Sigmoid colon (tissue), 7 donors: Measurements from ENCODE around the gene PTTG2. TPM values are rescaled to one million over a fixed set of nuclear protein-coding genes. Genes with fewer than 3 reads are reported as not detected.
A peak's percentile ranks its signal among the peaks of the same experiment; 100 is the strongest.

Experiments
- DNase-seq: peaks from one replicate; pipeline ENCODE4 v3.0.0-alpha.2; 2019
- H3K27ac ChIP-seq, 4 donors: fragments of 200-600 bp; sonication (generic); one replicate each; pipeline ENCODE4 v1.5.1; 2016 to 2019; ENCODE audit warnings: mild to moderate bottlenecking in 1 of 4
- H3K27me3 ChIP-seq, 3 donors: fragments of 200-600 bp; sonication (generic); one replicate each; pipeline ENCODE4 v1.5.1; 2019; ENCODE audit warnings: mild to moderate bottlenecking in 1 of 3
- H3K36me3 ChIP-seq, 4 donors: fragments of 200-600 bp; sonication (generic); one replicate each; pipeline ENCODE4 v1.5.1; 2016 to 2019
- H3K4me1 ChIP-seq, 4 donors: fragments of 200-600 bp; sonication (generic); one replicate each; pipeline ENCODE4 v1.5.1; 2017 to 2019
- H3K4me3 ChIP-seq, 4 donors: fragments of 200-600 bp; sonication (generic); one replicate each; pipeline ENCODE4 v1.5.1; 2017 to 2019; ENCODE audit warnings: mild to moderate bottlenecking in 2 of 4, moderate library complexity in 1 of 4
- H3K9me3 ChIP-seq, 4 donors: fragments of 200-600 bp in 3 of 4; sonication (generic) in 3 of 4; one replicate each; pipeline versions ENCODE4 v1.5.1 to v1.6.1; 2013 to 2019
- EP300 ChIP-seq, 4 donors: sonication (generic); formaldehyde crosslinking; IDR thresholded peaks; one replicate each; pipeline ENCODE4 v1.6.1; 2017; ENCODE audit warnings: antibody characterized with exemption in 4 of 4
- POLR2A ChIP-seq, 2 donors: fragments of 450-650 bp; IDR thresholded peaks; one replicate each; pipeline ENCODE4 v1.6.1; 2016; ENCODE audit warnings: antibody characterized with exemption in 2 of 2, mild to moderate bottlenecking in 2 of 2, moderate library complexity in 2 of 2
- POLR2AphosphoS5 ChIP-seq, 4 donors: sonication (generic); formaldehyde crosslinking; IDR thresholded peaks; one replicate each; pipeline ENCODE4 v1.6.1; 2017; ENCODE audit warnings: antibody characterized with exemption in 4 of 4
- WGBS, 2 donors: extraction: QIAGEN DNeasy Blood & Tissue Kit; methylation state at CpG; one replicate each; pipeline ENCODE4 v1.1.7; 2013; 5-methylcytosine and 5-hydroxymethylcytosine counted together
- intact Hi-C: fragments of 100-400 bp; cut with DNase I; formaldehyde crosslinking; loops from one replicate; pipeline ENCODE4 v1.15.1; 2023
- polyA plus RNA-seq, 3 donors: library from polyadenylated mRNA; stranded (reverse); fragments of 200-250 nt; gene quantifications; one replicate each; pipeline ENCODE4 v1.2.3, GENCODE V29; 2013
- total RNA-seq, 4 donors: library from RNA; depleted of rRNA; stranded (reverse); fragments of >200 nt; gene quantifications; one replicate each; pipeline ENCODE4 v1.1.0, GENCODE V29; 2016
- TF ChIP-seq, protein P1 (sequence below), 4 experiments: fragments of 450-650 bp in 3 of 4; fragments of 200-600 bp in 1 of 4; IDR thresholded peaks; one replicate each; pipeline ENCODE4 v1.5.1; 2016 to 2019; ENCODE audit warnings: antibody characterized with exemption in 4 of 4, mild to moderate bottlenecking in 3 of 4, moderate library complexity in 2 of 4
- donor health status: healthy with polysubstance abuse.
- donor health status: Bipolar disorder and iron deficiency.
- donor health status: healthy.

Gene PTTG2
- total and polyA plus RNA-seq, 7 donors: 0.28 to 7.7 (median 5.7) TPM; not detected in 2

- no peak for DNase-seq
- H3K36me3 ChIP-seq: peaks cover 0 to 17% (median 0%) of the 10 kb centered on the region in 4 donors
- H3K27ac ChIP-seq: no peak overlapping the region
- 92% methylated on average over 3 of the region's 3 CpGs for WGBS, 2 donors
- TF ChIP-seq EP300 (IDR thresholded peaks at IDR 0.05): no peak
- no peak for TF ChIP-seq POLR2AphosphoS5 (IDR thresholded peaks at IDR 0.05)
- TF ChIP-seq, protein P1, sequence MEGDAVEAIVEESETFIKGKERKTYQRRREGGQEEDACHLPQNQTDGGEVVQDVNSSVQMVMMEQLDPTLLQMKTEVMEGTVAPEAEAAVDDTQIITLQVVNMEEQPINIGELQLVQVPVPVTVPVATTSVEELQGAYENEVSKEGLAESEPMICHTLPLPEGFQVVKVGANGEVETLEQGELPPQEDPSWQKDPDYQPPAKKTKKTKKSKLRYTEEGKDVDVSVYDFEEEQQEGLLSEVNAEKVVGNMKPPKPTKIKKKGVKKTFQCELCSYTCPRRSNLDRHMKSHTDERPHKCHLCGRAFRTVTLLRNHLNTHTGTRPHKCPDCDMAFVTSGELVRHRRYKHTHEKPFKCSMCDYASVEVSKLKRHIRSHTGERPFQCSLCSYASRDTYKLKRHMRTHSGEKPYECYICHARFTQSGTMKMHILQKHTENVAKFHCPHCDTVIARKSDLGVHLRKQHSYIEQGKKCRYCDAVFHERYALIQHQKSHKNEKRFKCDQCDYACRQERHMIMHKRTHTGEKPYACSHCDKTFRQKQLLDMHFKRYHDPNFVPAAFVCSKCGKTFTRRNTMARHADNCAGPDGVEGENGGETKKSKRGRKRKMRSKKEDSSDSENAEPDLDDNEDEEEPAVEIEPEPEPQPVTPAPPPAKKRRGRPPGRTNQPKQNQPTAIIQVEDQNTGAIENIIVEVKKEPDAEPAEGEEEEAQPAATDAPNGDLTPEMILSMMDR (IDR thresholded peaks at IDR 0.05): no peak
- no peak for TF ChIP-seq POLR2A (IDR thresholded peaks at IDR 0.05)
- no peak overlapping the region for H3K4me3 ChIP-seq
- no peaks in the 10 kb centered on the region for H3K9me3 ChIP-seq
- H3K27me3 ChIP-seq: no peaks in the 10 kb centered on the region
- H3K4me1 ChIP-seq: peaks cover 0 to 39% (median 26%) of the 10 kb centered on the region in 4 donors
- intact Hi-C loops: no loop called here
Observed at GRCh38 chr4:37934609-37935008, 25.6 kb upstream of the PTTG2 start.

DNA sequence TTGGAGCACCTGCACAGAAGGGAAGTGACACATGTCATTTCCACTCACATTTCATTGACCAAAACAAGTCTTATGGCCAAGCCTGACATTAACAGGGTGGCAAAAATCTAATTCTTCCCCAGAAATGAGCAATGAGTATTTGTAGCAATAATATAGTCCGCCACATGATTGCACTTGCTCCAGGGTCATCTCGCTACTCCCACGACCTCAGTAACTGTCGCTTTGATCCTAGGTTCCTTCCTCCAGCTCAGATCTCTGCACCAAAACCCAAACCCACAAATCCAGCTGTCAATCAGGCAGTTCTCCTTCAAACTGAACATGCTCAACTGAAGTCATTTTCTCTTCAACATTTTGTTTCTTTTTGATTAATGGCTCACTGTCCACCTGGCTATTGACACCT, 25.2 kb upstream of the PTTG2 start:
- H3K36me3 ChIP-seq: peaks cover 0 to 17% (median 0%) of the 10 kb centered on the region in 4 donors
- no peak for DNase-seq
- H3K9me3 ChIP-seq: no peaks in the 10 kb centered on the region
- intact Hi-C loops: no loop called here
- H3K27ac ChIP-seq: no peak overlapping the region
- no peak overlapping the region for H3K4me3 ChIP-seq
- H3K27me3 ChIP-seq: no peaks in the 10 kb centered on the region
- peaks cover 0 to 35% (median 25%) of the 10 kb centered on the region in 4 donors for H3K4me1 ChIP-seq
- no peak for TF ChIP-seq POLR2AphosphoS5 (IDR thresholded peaks at IDR 0.05)
- TF ChIP-seq, protein P1 (IDR thresholded peaks at IDR 0.05): no peak
- no peak for TF ChIP-seq POLR2A (IDR thresholded peaks at IDR 0.05)
- TF ChIP-seq EP300 (IDR thresholded peaks at IDR 0.05): no peak
- WGBS, 2 donors: 74 to 82% methylated on average over 4 of the region's 4 CpGs

- no peak for TF ChIP-seq POLR2AphosphoS5 (IDR thresholded peaks at IDR 0.05)
- TF ChIP-seq, protein P1 (IDR thresholded peaks at IDR 0.05): no peak
- no peak for TF ChIP-seq POLR2A (IDR thresholded peaks at IDR 0.05)
- no peak for TF ChIP-seq EP300 (IDR thresholded peaks at IDR 0.05)
- Histone ChIP-seq H3K27me3 (no peaks in the 10 kb centered on the region), H3K27ac (peak overlapping the region in 2 of 4 donors; percentile 12 to 29), H3K9me3 (no peaks in the 10 kb centered on the region), H3K36me3 (peaks cover 0 to 9% (median 0%) of the 10 kb centered on the region in 4 donors), H3K4me3 (no peak overlapping the region), H3K4me1 (peaks cover 0 to 24% (median 20%) of the 10 kb centered on the region in 4 donors)
- intact Hi-C loops: no loop called here
- WGBS, 2 donors: 77 to 83% methylated on average over 7 of the region's 7 CpGs
- no peak for DNase-seq
Observed at GRCh38 chr4:37936889-37937498, 23.2 kb upstream of the PTTG2 start.

- Histone ChIP-seq H3K4me1 (peaks cover 0 to 20% (median 16%) of the 10 kb centered on the region in 4 donors), H3K27me3 (no peaks in the 10 kb centered on the region), H3K9me3 (no peaks in the 10 kb centered on the region), H3K4me3 (no peak overlapping the region), H3K36me3 (peaks cover 0 to 9% (median 0%) of the 10 kb centered on the region in 4 donors), H3K27ac (no peak overlapping the region)
- no peak for TF ChIP-seq EP300 (IDR thresholded peaks at IDR 0.05)
- TF ChIP-seq POLR2A (IDR thresholded peaks at IDR 0.05): no peak
- no peak for TF ChIP-seq POLR2AphosphoS5 (IDR thresholded peaks at IDR 0.05)
- TF ChIP-seq, protein P1 (IDR thresholded peaks at IDR 0.05): no peak
- 62 to 74% methylated on average over 3 of the region's 3 CpGs for WGBS, 2 donors
- intact Hi-C loops: no loop called here
- DNase-seq: no peak
Observed at GRCh38 chr4:37938208-37938607, 22.0 kb upstream of the PTTG2 start.
